ENCODE results near the gene KRT27. TPM values are rescaled to one million over a fixed set of nuclear protein-coding genes. Genes with fewer than 3 reads are reported as not detected.

The KRT27 gene
- polyA plus RNA-seq, 3 donors, result 0.15 to 2.9 TPM; not detected in 1

Other genes with a start within 250 kb of the KRT27 start
- 1 to 10 TPM in 2 of 3 donors, under 1 TPM in 1; 0.56 to 2.8 (median 1.7) TPM for gene CCR7, start 217.1 kb downstream of the KRT27 start, polyA plus RNA-seq
- gene SMARCE1, start 134.7 kb downstream of the KRT27 start, polyA plus RNA-seq, result 10 to 100 TPM; 34.8 to 98.0 (median 68.4) TPM
- gene KRT222, start 117.4 kb downstream of the KRT27 start, polyA plus RNA-seq, result 10 to 100 TPM in 1 of 3 donors, under 1 TPM in 2; 0.77 to 15.9 (median 0.98) TPM
- under 1 TPM; 0.03 to 0.79 (median 0.22) TPM for gene KRT24, start 78.8 kb downstream of the KRT27 start, polyA plus RNA-seq
- gene KRT25, start 27.2 kb downstream of the KRT27 start, polyA plus RNA-seq, result not detected
- not detected for gene KRT26, start 10.3 kb downstream of the KRT27 start, polyA plus RNA-seq
- not detected for gene KRT28, start 17.4 kb upstream of the KRT27 start, polyA plus RNA-seq
- gene KRT10, start 40.1 kb upstream of the KRT27 start, polyA plus RNA-seq, result 10 to 100 TPM; 18.1 to 46.3 (median 35.0) TPM
- gene KRT12, start 84.7 kb upstream of the KRT27 start, polyA plus RNA-seq, result not detected
- 1 to 10 TPM in 1 of 3 donors, under 1 TPM in 2; 0.03 to 6.9 (median 0.22) TPM for gene KRT20, start 102.7 kb upstream of the KRT27 start, polyA plus RNA-seq
- gene KRT23, start 155.1 kb upstream of the KRT27 start, polyA plus RNA-seq, result 1 to 10 TPM in 1 of 3 donors, under 1 TPM in 2; 0.61 to 1.8 (median 0.89) TPM
- under 1 TPM in 1 of 3 donors, not detected in 2; 0.06 TPM for gene KRT39, start 184.4 kb upstream of the KRT27 start, polyA plus RNA-seq
- gene KRT40, start 201.8 kb upstream of the KRT27 start, polyA plus RNA-seq, result under 1 TPM in 1 of 3 donors, not detected in 2; 0.15 TPM
- not detected for gene KRTAP3-3, start 211.6 kb upstream of the KRT27 start, polyA plus RNA-seq
- gene KRTAP3-2, start 217.4 kb upstream of the KRT27 start, polyA plus RNA-seq, result not detected
- not detected for gene KRTAP3-1, start 226.6 kb upstream of the KRT27 start, polyA plus RNA-seq
- under 1 TPM in 1 of 3 donors, not detected in 2; 0.07 TPM for gene KRTAP1-5, start 244.7 kb upstream of the KRT27 start, polyA plus RNA-seq
- gene KRTAP1-4, start 247.6 kb upstream of the KRT27 start, polyA plus RNA-seq, result not detected

Measured in adipose tissue (tissue), 3 donors.